Mesodermal cell (in vitro differentiated cells): Measurements from ENCODE around the gene YKT6.
"Not testable (repeated sequence)": the region's sequence is repeated elsewhere in the genome, so short reads cannot be mapped to it uniquely, and the experiment has no call there.

ENCODE experiments used
- H3K27ac ChIP-seq: 2 replicates; pipeline ENCODE4 v1.7.0; 2013; ENCODE audit warnings: mild to moderate bottlenecking, low read depth, low read length, moderate library complexity; ENCODE audit not compliant: severe bottlenecking
- H3K36me3 ChIP-seq: 2 replicates; pipeline ENCODE4 v1.7.1; 2013; ENCODE audit warnings: mild to moderate bottlenecking, low read length, moderate library complexity; ENCODE audit not compliant: control insufficient read depth, insufficient read depth
- H3K4me1 ChIP-seq: one replicate; pipeline ENCODE4 v1.7.1; 2013; ENCODE audit warnings: mild to moderate bottlenecking, low read length; ENCODE audit not compliant: insufficient read depth, control insufficient read depth, poor library complexity, severe bottlenecking
- H3K4me3 ChIP-seq: 2 replicates; pipeline ENCODE4 v1.7.0; 2013; ENCODE audit warnings: low read length, control low read depth, mild to moderate bottlenecking; ENCODE audit not compliant: insufficient read depth, poor library complexity, severe bottlenecking; ENCODE audit errors: extremely low read depth
- H3K9me3 ChIP-seq: 2 replicates; pipeline ENCODE4 v1.7.1; 2013; ENCODE audit warnings: mild to moderate bottlenecking, low read length, moderate library complexity; ENCODE audit not compliant: control insufficient read depth
- WGBS, 2 experiments: methylation state at CpG; one replicate each; pipeline ENCODE4 v1.1.5; 2013; ENCODE audit warnings: missing lambda C conversion rate in 2 of 2; ENCODE audit not compliant: insufficient coverage in 2 of 2; 5-methylcytosine and 5-hydroxymethylcytosine counted together

Gene YKT6

GRCh38 chr7:44158096-44158872, 42.5 kb upstream of the YKT6 start:
- H3K36me3 ChIP-seq, result no peaks in the 10 kb centered on the region
- H3K9me3 ChIP-seq, result no peaks in the 10 kb centered on the region
- no peak overlapping the region for H3K27ac ChIP-seq
- H3K4me1 ChIP-seq, result peaks cover 5% of the 10 kb centered on the region
- WGBS, 2 experiments, result 91 to 94% methylated on average over 10 of the region's 10 CpGs
- no peak overlapping the region for H3K4me3 ChIP-seq

DNA sequence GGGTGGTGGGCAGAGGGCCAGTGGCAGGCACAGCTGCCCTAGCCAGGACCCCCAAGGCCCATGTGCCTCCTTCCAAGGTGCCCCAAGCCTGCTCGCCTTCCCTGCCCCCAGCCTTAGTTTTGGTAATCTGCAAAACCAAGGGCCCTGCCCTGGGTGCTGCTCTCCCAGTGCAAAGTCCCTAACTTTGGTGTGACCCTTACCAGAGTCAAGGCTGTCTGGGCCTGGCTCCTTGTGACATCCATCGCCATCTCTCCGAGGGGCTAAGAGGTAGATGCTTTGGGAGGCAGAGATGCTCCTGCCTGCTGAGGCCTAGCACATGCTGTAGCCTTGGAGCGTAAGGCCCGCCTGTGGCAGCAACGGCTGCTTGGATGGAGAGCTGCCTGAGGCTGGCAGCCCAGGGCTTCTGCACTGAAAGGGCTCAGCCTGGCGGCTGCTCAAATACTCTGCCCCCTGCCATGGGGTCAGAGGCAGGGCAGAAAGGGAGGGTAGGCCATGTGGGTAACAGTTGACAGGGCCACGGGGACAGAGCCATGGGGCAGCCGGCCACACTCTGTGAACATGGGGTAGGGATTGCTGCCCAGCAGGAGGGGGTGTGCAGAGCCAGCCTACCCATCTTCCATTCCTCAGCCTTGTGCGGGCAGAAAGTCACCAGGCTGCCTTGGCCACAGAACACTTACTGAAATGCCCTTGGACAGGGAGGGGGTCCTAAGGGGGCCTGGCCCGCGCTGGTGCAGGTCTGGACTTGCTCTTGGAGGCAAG, 41.7 kb upstream of the YKT6 start:
- Histone ChIP-seq H3K4me3 (no peak overlapping the region), H3K4me1 (peaks cover 8% of the 10 kb centered on the region), H3K27ac (no peak overlapping the region), H3K9me3 (no peaks in the 10 kb centered on the region), H3K36me3 (no peaks in the 10 kb centered on the region)
- 91 to 93% methylated on average over 7 to 10 of the region's 12 CpGs for WGBS, 2 experiments

GRCh38 chr7:44159824-44160630, 40.8 kb upstream of the YKT6 start:
- H3K4me1 ChIP-seq, result peaks cover 8% of the 10 kb centered on the region
- no peak overlapping the region for H3K27ac ChIP-seq
- no peak overlapping the region for H3K4me3 ChIP-seq
- no peaks in the 10 kb centered on the region for H3K36me3 ChIP-seq
- 83 to 89% methylated on average over 2 to 5 of the region's 5 CpGs for WGBS, 2 experiments
- H3K9me3 ChIP-seq, result no peaks in the 10 kb centered on the region

DNA sequence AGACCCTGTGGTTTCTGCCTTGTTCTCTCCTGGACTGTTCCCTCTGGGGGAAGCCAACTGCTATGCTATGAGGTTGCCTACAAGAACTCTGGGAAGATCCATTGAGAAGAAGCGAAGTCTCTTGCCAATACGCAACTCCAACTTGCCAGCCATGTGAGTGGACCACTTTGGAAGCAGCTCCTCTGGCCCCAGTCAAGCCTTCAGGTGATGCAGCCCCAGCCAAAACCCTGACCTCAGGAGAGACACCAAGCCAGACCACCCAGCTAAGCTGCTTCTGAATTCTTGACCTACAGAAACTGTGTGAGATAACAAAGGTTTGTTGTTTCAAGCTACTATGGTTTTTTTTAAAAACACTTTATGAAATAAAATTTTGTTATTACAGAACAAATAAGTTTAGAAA, 39.4 kb upstream of the YKT6 start:
- WGBS, 2 experiments, result 92 to 94% methylated on average over 2 of the region's 2 CpGs
- H3K4me1 ChIP-seq, result peaks cover 8% of the 10 kb centered on the region
- no peak overlapping the region for H3K27ac ChIP-seq
- no peaks in the 10 kb centered on the region for H3K9me3 ChIP-seq
- no peak overlapping the region for H3K4me3 ChIP-seq
- H3K36me3 ChIP-seq, result no peaks in the 10 kb centered on the region

- Histone ChIP-seq H3K4me3 (no peak overlapping the region), H3K4me1 (peaks cover 8% of the 10 kb centered on the region), H3K36me3 (no peaks in the 10 kb centered on the region), H3K9me3 (no peaks in the 10 kb centered on the region), H3K27ac (no peak overlapping the region)
- WGBS, 2 experiments, result 86 to 97% methylated on average over 4 of the region's 4 CpGs
These were observed 38.6 kb upstream of the YKT6 start for GRCh38 chr7:44162179-44162578.

DNA sequence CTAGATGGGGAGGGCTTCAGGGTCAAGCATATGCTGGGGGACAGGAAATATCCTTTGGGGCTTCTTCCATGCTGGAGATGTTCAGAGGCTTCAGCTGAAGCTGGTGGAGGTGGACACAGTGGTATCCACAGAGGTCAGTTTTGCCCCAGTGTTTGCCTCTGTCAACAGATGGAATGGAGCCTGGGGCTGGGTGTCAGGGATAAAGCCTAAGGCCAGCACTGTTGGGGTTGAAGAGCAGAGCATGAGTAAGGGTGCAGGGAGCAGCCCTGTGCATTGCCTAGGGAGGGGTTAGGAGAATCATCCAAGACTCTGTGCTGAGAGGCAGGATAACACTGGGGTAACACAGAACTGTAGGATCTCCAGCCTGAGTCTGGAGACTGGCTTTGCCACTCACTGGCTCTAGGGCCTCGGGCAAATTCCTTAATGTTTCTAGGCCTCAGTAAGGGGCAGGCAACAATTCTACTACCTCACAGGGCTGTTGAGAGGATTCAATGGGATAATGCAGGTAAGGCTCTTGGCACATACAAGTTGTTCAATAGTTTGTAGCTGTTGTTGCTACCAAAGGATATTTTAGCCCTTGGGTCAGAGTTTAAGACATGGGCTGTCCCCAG, 37.9 kb upstream of the YKT6 start:
- no CpG with 5 or more reads among the region's 1 CpG for WGBS, 2 experiments
- H3K9me3 ChIP-seq, result no peaks in the 10 kb centered on the region

DNA sequence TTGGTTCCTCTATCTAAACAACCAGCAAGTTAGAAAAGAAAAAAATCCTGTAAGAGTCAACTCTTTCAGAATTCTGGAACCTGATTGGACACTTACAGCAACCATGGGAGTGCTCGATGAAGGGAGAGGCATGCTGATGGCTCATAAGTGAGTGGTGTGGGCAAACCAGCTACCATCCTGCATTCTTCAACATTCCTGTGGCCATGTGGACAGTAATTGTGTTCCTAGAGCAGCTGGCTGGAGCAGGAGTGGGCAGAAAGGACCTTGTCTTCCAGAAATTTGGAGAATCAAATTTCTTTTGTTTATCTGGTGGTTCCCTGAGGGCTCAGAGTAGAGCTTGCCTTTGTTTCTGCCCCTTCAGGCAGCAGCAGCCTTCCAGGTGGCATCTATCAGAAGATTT, 37.2 kb upstream of the YKT6 start:
- Histone ChIP-seq H3K9me3 (no peaks in the 10 kb centered on the region), H3K36me3 (no peaks in the 10 kb centered on the region), H3K27ac (no peak overlapping the region), H3K4me3 (no peak overlapping the region), H3K4me1 (peaks cover 8% of the 10 kb centered on the region)
- WGBS, 2 experiments, result 67% methylated on average over 1 of the region's 1 CpG; no CpG with 5 or more reads in 1 of the 2 experiments

More for the DNA sequence above, 37.9 kb upstream of the YKT6 start:
- Histone ChIP-seq H3K27ac (no peak overlapping the region), H3K36me3 (no peaks in the 10 kb centered on the region), H3K4me1 (peaks cover 8% of the 10 kb centered on the region), H3K4me3 (no peak overlapping the region)

- peaks cover 6% of the 10 kb centered on the region for H3K4me1 ChIP-seq
- no peaks in the 10 kb centered on the region for H3K36me3 ChIP-seq
- H3K4me3 ChIP-seq, result no peak overlapping the region
- no peaks in the 10 kb centered on the region for H3K9me3 ChIP-seq
- H3K27ac ChIP-seq, result no peak overlapping the region
These were observed 32.9 kb upstream of the YKT6 start for GRCh38 chr7:44167920-44168319.

- H3K27ac ChIP-seq, H3K4me3 ChIP-seq, H3K4me1 ChIP-seq, H3K36me3 ChIP-seq, H3K9me3 ChIP-seq: not testable (repeated sequence)
- 91 to 93% methylated on average over 6 to 7 of the region's 9 CpGs for WGBS, 2 experiments
These were observed 28.9 kb upstream of the YKT6 start for GRCh38 chr7:44171901-44172300.

- Histone ChIP-seq H3K4me1 (no peaks in the 10 kb centered on the region), H3K4me3 (no peak overlapping the region), H3K9me3 (no peaks in the 10 kb centered on the region), H3K36me3 (no peaks in the 10 kb centered on the region), H3K27ac (no peak overlapping the region)
These were observed 28.4 kb upstream of the YKT6 start for GRCh38 chr7:44172352-44172751.
